ENCODE data around the gene OVCA2.

Gene OVCA2

DNA sequence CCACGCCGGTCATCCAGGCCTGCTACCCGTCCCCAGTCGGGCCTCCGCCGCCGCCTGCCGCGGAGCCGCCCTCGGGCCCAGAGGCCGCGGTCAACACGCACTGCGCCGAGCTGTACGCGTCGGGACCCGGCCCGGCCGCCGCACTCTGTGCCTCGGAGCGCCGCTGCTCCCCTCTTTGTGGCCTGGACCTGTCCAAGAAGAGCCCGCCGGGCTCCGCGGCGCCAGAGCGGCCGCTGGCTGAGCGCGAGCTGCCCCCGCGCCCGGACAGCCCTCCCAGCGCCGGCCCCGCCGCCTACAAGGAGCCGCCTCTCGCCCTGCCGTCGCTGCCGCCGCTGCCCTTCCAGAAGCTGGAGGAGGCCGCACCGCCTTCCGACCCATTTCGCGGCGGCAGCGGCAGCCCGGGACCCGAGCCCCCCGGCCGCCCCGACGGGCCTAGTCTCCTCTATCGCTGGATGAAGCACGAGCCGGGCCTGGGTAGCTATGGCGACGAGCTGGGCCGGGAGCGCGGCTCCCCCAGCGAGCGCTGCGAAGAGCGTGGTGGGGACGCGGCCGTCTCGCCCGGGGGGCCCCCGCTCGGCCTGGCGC, 15.4 kb downstream of the OVCA2 start:
- no peak overlapping the region for H3K27ac ChIP-seq
- TF ChIP-seq, protein P1, sequence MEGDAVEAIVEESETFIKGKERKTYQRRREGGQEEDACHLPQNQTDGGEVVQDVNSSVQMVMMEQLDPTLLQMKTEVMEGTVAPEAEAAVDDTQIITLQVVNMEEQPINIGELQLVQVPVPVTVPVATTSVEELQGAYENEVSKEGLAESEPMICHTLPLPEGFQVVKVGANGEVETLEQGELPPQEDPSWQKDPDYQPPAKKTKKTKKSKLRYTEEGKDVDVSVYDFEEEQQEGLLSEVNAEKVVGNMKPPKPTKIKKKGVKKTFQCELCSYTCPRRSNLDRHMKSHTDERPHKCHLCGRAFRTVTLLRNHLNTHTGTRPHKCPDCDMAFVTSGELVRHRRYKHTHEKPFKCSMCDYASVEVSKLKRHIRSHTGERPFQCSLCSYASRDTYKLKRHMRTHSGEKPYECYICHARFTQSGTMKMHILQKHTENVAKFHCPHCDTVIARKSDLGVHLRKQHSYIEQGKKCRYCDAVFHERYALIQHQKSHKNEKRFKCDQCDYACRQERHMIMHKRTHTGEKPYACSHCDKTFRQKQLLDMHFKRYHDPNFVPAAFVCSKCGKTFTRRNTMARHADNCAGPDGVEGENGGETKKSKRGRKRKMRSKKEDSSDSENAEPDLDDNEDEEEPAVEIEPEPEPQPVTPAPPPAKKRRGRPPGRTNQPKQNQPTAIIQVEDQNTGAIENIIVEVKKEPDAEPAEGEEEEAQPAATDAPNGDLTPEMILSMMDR (conservative IDR thresholded peaks at IDR 0.05) = no peak

DNA sequence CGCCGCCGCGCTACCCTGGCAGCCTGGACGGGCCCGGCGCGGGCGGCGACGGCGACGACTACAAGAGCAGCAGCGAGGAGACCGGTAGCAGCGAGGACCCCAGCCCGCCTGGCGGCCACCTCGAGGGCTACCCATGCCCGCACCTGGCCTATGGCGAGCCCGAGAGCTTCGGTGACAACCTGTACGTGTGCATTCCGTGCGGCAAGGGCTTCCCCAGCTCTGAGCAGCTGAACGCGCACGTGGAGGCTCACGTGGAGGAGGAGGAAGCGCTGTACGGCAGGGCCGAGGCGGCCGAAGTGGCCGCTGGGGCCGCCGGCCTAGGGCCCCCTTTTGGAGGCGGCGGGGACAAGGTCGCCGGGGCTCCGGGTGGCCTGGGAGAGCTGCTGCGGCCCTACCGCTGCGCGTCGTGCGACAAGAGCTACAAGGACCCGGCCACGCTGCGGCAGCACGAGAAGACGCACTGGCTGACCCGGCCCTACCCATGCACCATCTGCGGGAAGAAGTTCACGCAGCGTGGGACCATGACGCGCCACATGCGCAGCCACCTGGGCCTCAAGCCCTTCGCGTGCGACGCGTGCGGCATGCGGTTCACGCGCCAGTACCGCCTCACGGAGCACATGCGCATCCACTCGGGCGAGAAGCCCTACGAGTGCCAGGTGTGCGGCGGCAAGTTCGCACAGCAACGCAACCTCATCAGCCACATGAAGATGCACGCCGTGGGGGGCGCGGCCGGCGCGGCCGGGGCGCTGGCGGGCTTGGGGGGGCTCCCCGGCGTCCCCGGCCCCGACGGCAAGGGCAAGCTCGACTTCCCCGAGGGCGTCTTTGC, 16.2 kb downstream of the OVCA2 start:
- H3K27ac ChIP-seq = no peak overlapping the region
- TF ChIP-seq, protein P1 (conservative IDR thresholded peaks at IDR 0.05) = no peak

GRCh38 chr17:2058586-2059546, 17.0 kb downstream of the OVCA2 start:
- H3K27ac ChIP-seq = no peak overlapping the region
- TF ChIP-seq, protein P1 (conservative IDR thresholded peaks at IDR 0.05) = peak; percentile 53; the same call in 1 of the 2 replicates

GRCh38 chr17:2059547-2060384, 17.9 kb downstream of the OVCA2 start:
- TF ChIP-seq, protein P1 (conservative IDR thresholded peaks at IDR 0.05) = no peak
- H3K27ac ChIP-seq = no peak overlapping the region

DNA sequence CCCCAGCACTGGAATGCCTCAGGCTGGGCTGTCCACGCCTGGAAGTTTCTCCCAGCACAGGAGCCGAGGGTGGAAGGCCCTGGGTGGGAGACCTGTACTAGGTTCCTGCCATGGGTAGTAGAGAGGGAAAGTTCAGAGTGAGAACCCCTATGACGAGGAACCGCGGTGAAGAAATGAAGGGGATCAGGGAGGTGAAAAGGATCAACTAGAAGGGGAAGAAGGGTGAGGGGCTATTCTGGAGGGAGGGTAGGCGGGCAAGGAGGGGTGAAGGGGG, 18.5 kb downstream of the OVCA2 start:
- TF ChIP-seq, protein P1 (conservative IDR thresholded peaks at IDR 0.05) = no peak

GRCh38 chr17:2060681-2061440, 19.0 kb downstream of the OVCA2 start:
- H3K27ac ChIP-seq = no peak overlapping the region
- TF ChIP-seq, protein P1 (conservative IDR thresholded peaks at IDR 0.05) = no peak

More for the DNA sequence above, 18.5 kb downstream of the OVCA2 start:
- no peak overlapping the region for H3K27ac ChIP-seq

All from VCaP (cell line).